Measurements from ENCODE around the gene SHF.
A peak's percentile ranks its signal among the peaks of the same experiment; 100 is the strongest.
"Not testable (repeated sequence)": the region's sequence is repeated elsewhere in the genome, so short reads cannot be mapped to it uniquely, and the experiment has no call there.

Gene SHF

DNA sequence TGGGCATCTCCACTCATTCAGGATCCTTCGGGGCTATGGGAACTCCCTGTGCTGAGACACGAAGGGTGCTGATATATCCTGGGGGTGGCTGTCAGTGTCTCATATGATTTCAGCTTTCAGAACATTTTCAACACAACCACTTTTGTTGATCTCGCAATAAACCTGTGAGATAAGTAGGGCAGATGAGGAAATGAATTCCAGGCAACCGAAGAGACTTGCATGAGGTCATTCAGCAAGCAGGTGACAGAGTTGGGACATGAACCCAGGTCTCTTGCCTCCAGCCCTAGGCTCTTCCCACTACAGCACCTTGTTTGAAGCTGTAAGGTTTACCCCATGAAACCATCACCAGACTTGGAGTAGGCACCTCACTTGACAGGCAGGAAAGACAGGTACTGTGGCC is 41.4 kb downstream of the SHF start:
- DNase-seq (ENCODE audit: low spot score), result no peak

GRCh38 chr15:45144775-45145174 is 43.0 kb downstream of the SHF start:
- DNase-seq (ENCODE audit: low spot score), result no peak

DNA sequence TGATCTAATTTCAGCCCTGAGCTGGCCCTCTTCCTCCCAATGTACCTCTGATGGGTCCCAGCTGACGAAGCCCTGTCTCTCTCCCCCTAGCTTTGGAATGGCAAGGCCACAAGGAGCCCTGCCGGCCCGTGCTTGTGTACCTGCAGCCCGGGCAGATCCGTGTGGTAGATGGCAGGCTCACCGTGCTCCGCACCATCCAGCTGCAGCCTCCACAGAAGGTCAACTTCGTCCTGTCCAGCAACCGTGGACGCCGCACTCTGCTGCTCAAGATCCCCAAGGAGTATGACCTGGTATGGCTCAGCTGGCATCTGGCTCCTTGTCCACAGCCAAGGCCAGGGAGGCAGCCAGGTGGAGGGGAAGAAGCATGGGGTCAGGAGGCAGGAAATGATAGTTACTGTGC is 43.8 kb downstream of the SHF start:
- DNase-seq (ENCODE audit: low spot score), result no peak

GRCh38 chr15:45143056-45143455 is 44.7 kb downstream of the SHF start:
- DNase-seq (ENCODE audit: low spot score), result no peak

DNA sequence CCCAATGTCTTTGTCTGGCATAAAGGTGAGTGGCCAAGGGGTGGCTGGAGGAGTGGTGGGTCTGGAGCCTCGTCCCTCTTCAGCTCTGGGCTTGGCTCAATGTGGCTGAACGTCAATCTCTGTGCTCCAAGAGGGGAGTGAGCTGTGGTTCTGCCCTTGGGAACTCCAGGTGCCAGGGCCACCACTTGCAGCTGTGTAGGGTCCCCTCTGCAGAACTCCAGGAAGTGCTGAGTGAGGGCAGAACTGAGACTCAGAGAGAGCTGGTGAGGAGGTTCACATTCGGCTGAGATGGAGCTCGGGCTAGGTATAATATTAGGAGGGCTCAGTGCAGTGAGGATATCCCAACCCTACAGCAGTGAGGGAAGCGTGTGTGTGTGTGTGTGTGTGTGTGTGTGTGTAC is 46.4 kb downstream of the SHF start:
- DNase-seq (ENCODE audit: low spot score), result no peak

DNA sequence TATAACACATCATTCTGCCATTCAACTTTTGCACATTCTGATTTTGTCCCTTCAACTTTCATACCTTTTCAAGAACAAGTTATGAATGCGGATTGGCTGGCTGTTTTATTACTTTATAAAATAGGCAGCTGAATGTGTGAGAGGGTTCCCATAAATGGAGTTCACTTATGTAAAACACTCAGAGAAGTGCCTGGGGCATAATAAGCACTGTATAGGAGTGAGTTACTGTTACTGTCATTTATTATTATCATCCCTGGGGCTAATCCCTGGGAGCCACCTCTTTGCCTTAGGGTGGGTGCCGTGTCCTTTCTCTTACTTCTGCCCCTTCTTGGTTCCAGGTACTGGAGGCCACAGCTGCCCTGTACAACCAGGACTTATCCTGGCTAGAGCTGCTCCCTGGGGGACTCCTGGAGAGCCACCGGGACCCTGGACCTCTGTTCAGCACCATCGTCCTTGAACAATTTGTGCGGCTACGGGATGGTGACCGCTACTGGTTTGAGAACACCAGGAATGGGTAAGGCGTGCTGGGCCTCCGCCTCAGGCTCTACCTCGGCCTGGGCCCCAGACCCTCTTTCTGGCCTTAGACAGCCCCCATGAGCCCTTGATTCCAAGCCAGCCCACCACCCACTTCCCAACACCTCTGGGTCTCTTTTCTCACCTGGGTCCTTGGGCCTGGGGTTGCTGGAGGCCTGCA is 47.1 kb downstream of the SHF start:
- no peak for DNase-seq (ENCODE audit: low spot score)

- no peak for DNase-seq (ENCODE audit: low spot score)
Observed at GRCh38 chr15:45139770-45140169, 48.0 kb downstream of the SHF start.

DNA sequence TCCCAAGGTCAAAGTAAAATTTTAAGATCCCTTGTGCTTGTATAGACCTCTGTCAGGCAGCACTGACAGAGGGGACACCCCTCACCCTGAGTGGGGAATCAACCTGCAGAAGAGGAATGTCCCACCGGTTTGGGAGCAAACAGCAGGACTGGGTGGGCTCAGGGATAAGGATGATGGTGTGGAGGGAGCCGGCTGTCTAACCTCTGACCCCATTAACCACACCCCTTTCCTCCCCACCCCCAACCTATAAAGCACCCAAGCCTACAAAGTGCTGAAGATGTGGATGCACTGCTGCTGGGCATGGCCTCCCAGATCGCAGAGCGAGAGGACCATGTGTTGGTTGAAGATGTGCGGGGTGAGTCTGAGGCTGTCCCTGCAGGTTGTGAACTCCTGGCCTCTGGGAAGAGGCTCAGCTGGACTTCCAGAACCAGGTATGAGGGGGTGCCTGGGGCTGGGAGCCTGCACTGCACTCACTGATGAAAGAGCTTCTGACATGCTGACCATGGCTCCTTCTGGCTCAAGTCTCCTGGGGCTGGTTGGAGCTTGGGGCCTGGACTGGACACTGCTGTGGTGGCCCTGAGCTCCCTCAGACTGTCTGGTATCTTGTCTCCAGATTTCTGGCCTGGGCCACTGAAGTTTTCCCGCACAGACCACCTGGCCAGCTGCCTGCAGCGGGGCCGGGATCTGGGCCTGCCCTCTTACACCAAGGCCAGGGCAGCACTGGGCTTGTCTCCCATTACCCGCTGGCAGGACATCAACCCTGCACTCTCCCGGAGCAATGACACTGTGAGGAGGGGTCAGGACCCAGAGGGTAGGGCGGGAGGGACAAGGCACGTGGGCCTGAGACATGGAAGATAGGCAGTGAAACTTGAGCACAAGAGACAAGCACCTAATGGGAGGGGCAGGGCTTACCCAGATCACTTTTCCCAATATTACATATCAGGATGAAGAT is 48.7 kb downstream of the SHF start:
- no peak for DNase-seq (ENCODE audit: low spot score)

GRCh38 chr15:45137703-45138102 is 50.1 kb downstream of the SHF start:
- no peak for DNase-seq (ENCODE audit: low spot score)

GRCh38 chr15:45136378-45136764 is 51.4 kb downstream of the SHF start:
- no peak for DNase-seq (ENCODE audit: low spot score)

DNA sequence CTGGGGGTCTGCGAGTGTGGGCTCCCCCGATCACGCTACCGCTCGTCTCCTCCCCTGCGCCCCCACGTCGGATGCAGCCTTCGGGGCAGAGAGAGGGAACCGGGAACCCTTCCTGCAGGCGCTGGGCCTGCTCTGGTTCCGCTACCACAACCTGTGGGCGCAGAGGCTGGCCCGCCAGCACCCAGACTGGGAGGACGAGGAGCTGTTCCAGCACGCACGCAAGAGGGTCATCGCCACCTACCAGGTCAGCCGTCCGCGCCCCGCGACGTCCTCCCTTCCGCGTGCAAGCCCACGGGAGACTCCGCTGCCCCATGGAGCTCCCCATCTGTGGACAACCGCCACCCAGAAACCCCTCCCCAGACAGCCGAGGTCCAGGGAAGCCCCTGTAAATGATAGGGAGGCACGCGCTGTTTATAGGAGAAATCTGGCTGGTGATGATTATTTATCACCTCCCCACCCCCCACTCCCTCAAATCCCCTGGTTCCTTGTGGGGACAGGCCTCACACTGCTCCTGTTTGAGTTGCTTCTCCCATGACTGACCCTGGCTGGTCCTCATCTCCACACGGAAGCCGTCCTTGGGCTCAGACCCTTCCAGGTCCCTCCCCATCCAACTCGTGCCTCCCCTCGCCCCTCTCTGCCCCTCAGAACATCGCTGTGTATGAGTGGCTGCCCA is 51.9 kb downstream of the SHF start:
- not testable (repeated sequence) for DNase-seq (ENCODE audit: low spot score)

GRCh38 chr15:45134682-45135604 is 52.8 kb downstream of the SHF start:
- no peak for DNase-seq (ENCODE audit: low spot score)

DNA sequence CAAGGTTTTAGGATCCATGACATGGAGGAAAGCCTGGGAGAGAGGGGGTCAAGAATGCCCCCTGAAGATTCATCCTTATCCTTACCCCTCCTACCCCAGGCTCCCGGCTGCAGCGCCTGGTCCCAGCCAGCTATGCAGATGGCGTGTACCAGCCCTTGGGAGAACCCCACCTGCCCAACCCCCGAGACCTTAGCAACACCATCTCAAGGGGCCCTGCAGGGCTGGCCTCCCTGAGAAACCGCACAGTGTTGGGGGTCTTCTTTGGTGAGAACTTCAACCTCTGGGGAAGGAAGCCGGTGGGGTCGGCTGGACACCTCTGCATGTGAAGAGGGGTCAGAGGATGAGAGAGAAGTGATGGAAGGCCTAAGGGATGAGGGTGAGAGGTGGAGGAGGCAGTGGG is 53.7 kb downstream of the SHF start:
- DNase-seq (ENCODE audit: low spot score), result no peak

GRCh38 chr15:45133561-45133920 is 54.2 kb downstream of the SHF start:
- DNase-seq (ENCODE audit: low spot score), result no peak

- no peak for DNase-seq (ENCODE audit: low spot score)
Observed at GRCh38 chr15:45132844-45133560, 54.8 kb downstream of the SHF start.

GRCh38 chr15:45131510-45131909 is 56.3 kb downstream of the SHF start:
- no peak for DNase-seq (ENCODE audit: low spot score)

GRCh38 chr15:45130291-45131000 is 57.3 kb downstream of the SHF start:
- no peak for DNase-seq (ENCODE audit: low spot score)

- DNase-seq (ENCODE audit: low spot score), result peak; percentile 14
Observed at GRCh38 chr15:45129651-45130129, 58.1 kb downstream of the SHF start, which contains the start of the genes DUOX1 and DUOXA1. TSS of gene DUOX1 (plus strand) at chr15:45129994. CDS start at chr15:45131967, 1,973 bp downstream. TSS of gene DUOXA1 (minus strand) at chr15:45129879. CDS start at chr15:45123014, 6,865 bp downstream.

- DNase-seq (ENCODE audit: low spot score), result no peak
Observed at GRCh38 chr15:45128971-45129639, 58.7 kb downstream of the SHF start.

Measured in CD4-positive, alpha-beta T cell treated with Interleukin-6 at 100 ng/mL for 8 hours (primary cell).